RPMI7951 (cell line): ENCODE results near the gene SULT1A2. TPM values are rescaled to one million over a fixed set of nuclear protein-coding genes. Genes with fewer than 3 reads are reported as not detected.
"Not testable (repeated sequence)": the region's sequence is repeated elsewhere in the genome, so short reads cannot be mapped to it uniquely, and the experiment has no call there.

Experiments
- DNase-seq: peaks from one replicate; pipeline ENCODE4 v3.0.0-alpha.2; 2012; ENCODE audit warnings: low read depth
- total RNA-seq: library from RNA; depleted of rRNA; stranded (reverse); fragments of >200 nt; shearing (Covaris generic); gene quantifications from 2 replicates; pipeline ENCODE4 v1.2.3, GENCODE V29; 2014; rRNA removed

The SULT1A2 gene
- total RNA-seq: not detected in 2 replicates

GRCh38 chr16:28596840-28597691 lies at the start of gene SULT1A2:
SULT1A2 (minus strand) TSS chr16:28597050; CDS start chr16:28595930, 1,120 bp downstream.
- no peak for DNase-seq

GRCh38 chr16:28639959-28640358 lies 43.1 kb upstream of the SULT1A2 start:
- not testable (repeated sequence) for DNase-seq

GRCh38 chr16:28638359-28638758 lies 41.5 kb upstream of the SULT1A2 start:
- not testable (repeated sequence) for DNase-seq

DNA sequence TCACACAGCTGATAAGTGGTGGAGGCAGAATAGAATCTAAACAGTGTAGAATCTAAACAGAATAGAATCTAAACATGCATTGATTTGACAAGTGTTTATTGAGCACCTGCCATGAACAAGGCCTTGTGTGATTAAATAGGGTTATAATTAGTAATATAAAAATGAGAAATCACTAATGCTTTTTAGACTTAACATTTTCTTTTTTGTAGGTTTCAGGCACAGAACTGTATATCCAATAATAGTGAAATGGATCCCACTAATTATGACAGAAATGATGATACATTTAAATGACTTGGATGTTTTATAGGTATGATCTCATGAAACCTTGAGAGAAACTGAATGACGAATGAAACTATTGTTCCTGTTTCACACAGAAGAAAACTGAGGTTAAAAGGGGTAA lies 40.9 kb upstream of the SULT1A2 start, which contains the start of gene NPIPB8:
Gene NPIPB8, plus strand, starts transcription at position 301 of the 400 bp plus-strand sequence. CDS start 296 bp downstream, outside the sequence.
- DNase-seq: not testable (repeated sequence)

DNA sequence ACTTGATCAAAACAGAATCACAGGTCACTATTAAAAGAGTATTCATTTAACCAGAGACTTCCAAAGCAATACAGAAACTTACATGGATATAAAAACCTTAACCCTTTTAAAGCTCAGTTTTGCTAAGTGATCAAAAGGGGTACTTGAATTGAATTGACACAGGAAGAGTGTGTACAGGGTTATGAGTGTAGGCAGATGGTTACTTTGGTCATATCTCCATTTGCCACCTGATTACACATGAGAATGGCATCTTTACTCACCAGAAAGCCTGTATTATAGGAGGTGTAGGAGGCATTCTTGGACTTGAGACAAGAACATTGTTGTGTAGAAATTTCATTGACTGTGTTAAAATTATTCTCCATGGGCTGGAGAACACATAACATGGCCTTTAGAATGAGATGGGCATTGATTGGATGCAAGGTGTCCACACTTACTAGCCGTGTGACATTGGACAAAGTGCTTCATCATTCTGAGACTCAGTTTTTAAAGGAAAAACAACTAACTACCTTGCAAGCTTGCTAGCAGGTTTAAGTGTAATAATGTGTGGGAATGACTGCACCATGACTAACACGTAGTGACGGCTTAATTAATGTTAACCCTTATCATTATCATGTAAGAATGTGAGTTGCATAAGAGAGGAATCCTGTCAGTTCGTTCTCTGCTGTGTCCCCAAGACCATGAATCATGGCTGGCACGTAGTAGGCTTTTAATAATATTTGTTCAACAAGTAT lies 39.4 kb upstream of the SULT1A2 start:
- DNase-seq: peak; percentile 52

GRCh38 chr16:28630905-28631304 lies 34.1 kb upstream of the SULT1A2 start:
- DNase-seq: not testable (repeated sequence)

DNA sequence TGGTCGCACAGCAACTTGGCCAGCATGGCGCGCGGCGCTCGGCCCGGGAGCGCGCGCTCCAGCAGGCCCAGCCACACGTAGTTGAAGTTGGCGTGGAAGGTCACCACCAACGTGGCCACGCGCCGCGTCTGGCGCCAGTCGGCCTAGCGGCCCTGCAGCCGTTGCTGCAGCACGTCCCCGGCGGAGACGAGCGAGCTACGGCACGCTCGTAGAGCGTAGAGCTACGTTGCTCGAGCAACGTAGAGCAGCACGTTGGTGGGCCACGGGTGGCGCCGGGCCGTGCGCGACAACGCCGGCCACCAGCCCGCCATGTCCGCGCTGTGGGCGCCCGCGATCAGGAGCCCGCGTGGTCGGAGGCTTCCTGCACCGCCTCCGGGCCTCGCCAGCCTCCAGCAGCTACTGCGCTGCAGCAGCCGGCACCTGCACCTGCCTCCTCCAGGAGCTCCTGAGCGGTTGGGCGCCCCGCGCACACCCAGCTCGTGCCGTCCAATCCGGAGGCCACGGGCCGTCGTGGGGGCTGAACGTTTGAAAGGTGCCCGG lies 26.4 kb upstream of the SULT1A2 start:
- DNase-seq: no peak

DNA sequence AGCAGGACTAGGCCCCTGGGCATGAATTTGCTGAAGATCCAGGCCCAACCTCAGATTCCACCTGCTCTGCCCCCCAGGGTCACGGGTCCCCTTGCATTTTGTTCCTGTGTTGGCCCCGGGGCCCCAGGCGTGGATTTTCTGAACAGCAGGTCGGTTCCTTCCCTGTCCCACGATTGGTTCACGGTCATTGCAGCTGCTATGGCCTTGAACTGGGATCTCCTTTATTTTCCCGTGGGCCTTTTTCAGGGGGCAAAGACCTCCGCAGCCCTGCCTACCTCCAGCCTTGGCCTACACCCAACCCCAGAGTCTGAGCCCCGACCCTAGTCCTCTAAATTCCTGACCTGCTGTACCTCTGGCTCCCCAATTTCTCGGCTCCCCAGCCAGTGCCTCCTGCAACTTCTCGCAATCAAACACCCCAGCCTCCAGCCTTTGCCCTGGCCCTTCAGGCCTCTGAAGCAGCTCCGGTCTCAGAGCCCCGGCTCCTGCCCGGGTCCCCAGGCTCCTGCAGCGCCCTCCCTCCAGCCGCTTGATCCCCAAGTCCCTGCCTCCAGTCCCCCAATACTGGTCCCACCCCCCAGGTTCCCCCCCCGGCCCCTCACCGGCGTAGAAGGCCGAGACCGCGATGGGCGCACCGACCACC lies 25.8 kb upstream of the SULT1A2 start:
- not testable (repeated sequence) for DNase-seq

GRCh38 chr16:28621481-28622155 lies 24.8 kb upstream of the SULT1A2 start:
- no peak for DNase-seq

DNA sequence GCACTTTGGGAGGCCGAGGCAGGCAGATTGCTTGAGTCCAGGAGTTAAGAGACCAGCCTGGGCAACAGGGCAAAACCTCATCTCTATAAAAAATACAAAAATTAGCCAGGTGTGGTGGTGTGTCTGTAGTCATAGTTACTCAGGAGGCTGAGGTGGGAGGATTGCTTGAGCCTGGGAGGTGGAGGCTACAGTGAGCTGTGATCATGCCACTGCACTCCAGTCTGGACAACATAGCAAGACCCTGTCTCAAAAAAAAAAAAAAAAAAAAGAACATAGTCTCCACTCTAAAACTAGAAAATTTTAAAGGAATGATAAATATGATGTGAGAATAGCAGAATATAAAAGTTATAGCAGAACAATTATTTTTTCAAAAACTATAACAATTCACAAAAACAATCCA lies 23.5 kb upstream of the SULT1A2 start:
- not testable (repeated sequence) for DNase-seq

GRCh38 chr16:28617874-28618273 lies 21.0 kb upstream of the SULT1A2 start:
- peak; percentile 66 for DNase-seq

- peak; percentile 9 for DNase-seq
Observed at GRCh38 chr16:28616636-28617035, 19.8 kb upstream of the SULT1A2 start.

DNA sequence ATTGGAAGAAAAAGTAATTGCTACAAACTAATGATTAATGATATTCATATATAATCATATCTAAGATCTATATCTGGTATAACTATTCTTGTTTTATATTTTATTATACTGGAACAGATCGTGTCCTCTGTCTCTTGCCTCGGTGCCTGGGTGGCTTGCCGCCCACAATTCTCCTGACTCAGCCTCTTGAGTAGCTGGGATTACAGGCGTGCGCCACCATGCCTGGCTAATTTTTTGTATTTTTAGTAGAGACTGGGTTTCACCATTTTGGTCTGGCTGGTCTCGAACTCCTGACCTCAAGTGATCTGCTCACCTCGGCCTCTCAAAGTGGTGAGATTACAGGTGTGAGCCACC lies 19.4 kb upstream of the SULT1A2 start:
- DNase-seq: not testable (repeated sequence)

DNA sequence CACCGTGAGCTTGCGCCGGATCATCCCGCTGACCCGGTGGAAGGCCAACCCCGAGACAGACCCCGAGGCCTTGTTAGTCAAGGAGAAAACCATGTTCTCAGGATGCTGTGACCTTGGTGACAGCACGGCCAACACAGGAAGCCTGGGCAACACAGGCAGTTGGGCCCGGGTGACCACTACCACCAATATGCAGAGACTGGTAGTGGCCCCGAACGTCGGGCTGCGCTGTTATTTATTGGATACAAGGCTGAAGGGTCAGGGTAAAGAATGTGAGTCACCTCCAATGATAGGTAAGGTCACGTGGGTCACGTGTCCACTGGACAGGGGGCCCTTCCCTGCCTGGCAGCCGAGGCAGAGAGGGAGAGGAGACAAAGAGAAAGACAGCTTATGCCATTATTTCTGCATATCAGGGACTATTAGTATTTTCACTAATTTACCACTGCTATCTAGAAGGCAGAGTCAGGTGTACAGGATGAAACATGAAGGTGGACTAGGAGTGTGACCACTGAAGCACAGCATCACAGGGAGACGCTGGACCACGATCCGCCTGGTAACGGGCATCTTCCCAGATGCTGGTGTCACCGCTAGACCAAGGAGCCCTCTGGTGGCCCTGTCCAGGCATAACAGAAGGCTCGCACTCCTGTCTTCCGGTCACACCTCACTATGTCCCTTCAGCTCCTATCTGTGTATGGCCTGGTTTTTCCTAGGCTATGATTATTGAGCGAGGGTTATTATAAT lies 18.8 kb upstream of the SULT1A2 start:
- peak; percentile 42 for DNase-seq

GRCh38 chr16:28614561-28614960 lies 17.7 kb upstream of the SULT1A2 start:
- DNase-seq: not testable (repeated sequence)

DNA sequence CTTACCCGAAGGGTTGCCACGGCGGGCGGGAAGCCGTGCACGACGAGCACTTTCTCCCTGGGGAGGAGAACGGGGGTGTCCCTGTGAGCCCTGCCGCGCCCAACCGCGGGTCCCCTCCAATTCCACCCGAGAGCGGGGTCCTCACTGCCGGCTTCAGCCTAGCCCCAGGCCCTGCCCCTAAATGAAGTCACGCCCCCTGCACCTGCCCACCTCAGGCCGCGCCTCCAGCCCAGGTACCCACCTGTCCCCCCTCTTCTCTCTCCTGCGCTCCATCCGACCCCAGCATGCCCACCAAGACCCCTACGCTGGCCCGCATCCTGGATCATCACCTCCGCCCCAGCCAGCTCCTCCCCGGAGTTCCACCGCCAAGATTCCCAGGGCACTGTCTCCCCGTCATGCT lies 17.1 kb upstream of the SULT1A2 start:
- not testable (repeated sequence) for DNase-seq

- DNase-seq: not testable (repeated sequence)
Observed at GRCh38 chr16:28612359-28613280, 15.8 kb upstream of the SULT1A2 start.

- no peak for DNase-seq
Observed at GRCh38 chr16:28610595-28611191, 13.8 kb upstream of the SULT1A2 start.
